CD4-positive, alpha-beta memory T cell (primary cell): Measurements from ENCODE around the gene MAFF. TPM values are rescaled to one million over a fixed set of nuclear protein-coding genes. Genes with fewer than 3 reads are reported as not detected.
"Not testable (repeated sequence)": the region's sequence is repeated elsewhere in the genome, so short reads cannot be mapped to it uniquely, and the experiment has no call there.

Source experiments
- CTCF ChIA-PET: fragments of 350-600 bp; sonication (Branson Sonifier 250); formaldehyde crosslinking; loops from one replicate; lab custom pipeline; 2021; ENCODE audit warnings: inconsistent platforms; ENCODE audit not compliant: partially characterized antibody; lab: Charles Lee
- POLR2A ChIA-PET: fragments of 350-600 bp; sonication (Branson Sonifier 250); formaldehyde crosslinking; loops from one replicate; lab custom pipeline; 2021; ENCODE audit not compliant: partially characterized antibody; lab: Charles Lee
- DNase-seq, 5 donors: peaks; one replicate each; pipeline versions ENCODE4 v3.0.0 to v3.0.0-alpha.2; 2020 to 2022; ENCODE audit warnings: mixed read lengths in 1 of 5
- H3K27ac ChIP-seq: one replicate; pipeline ENCODE4 v1.7.0; 2013; ENCODE audit warnings: low read depth, low read length
- H3K27me3 ChIP-seq: 2 replicates; pipeline ENCODE4 v1.7.0; 2013; ENCODE audit warnings: mild to moderate bottlenecking, low read length, moderate library complexity; ENCODE audit not compliant: insufficient read depth
- H3K36me3 ChIP-seq: 2 replicates; pipeline ENCODE4 v1.7.0; 2013; ENCODE audit warnings: mild to moderate bottlenecking, low read length, moderate library complexity; ENCODE audit not compliant: insufficient read depth
- H3K4me1 ChIP-seq: 2 replicates; pipeline ENCODE4 v1.7.0; 2013; ENCODE audit warnings: mild to moderate bottlenecking, low read length, moderate library complexity; ENCODE audit not compliant: insufficient read depth
- H3K4me3 ChIP-seq, 2 donors: one replicate each; pipeline ENCODE4 v1.7.0; 2013; ENCODE audit warnings: low read length in 2 of 2, mild to moderate bottlenecking in 1 of 2
- H3K9me3 ChIP-seq, 2 donors: one replicate each; pipeline ENCODE4 v1.7.0; 2013; ENCODE audit warnings: low read length in 2 of 2, control low read depth in 1 of 2; ENCODE audit not compliant: control insufficient read depth in 1 of 2
- H3K27ac Mint-ChIP-seq, 7 donors: one replicate each; pipeline ENCODE4 v1.8.0; 2020 to 2021; ENCODE audit warnings: mixed read lengths in 7 of 7, mild to moderate bottlenecking in 6 of 7, inconsistent platforms in 3 of 7, moderate library complexity in 3 of 7
- H3K27me3 Mint-ChIP-seq, 2 donors: one replicate each; pipeline ENCODE4 v1.8.0; 2020 to 2021; ENCODE audit warnings: mixed read lengths in 2 of 2
- H3K36me3 Mint-ChIP-seq, 2 donors: one replicate each; pipeline ENCODE4 v1.8.0; 2020 to 2021; ENCODE audit warnings: mixed read lengths in 2 of 2, inconsistent platforms in 1 of 2, mild to moderate bottlenecking in 1 of 2
- H3K4me1 Mint-ChIP-seq, 4 donors: one replicate each; pipeline ENCODE4 v1.8.0; 2020 to 2021; ENCODE audit warnings: mixed read lengths in 4 of 4, mild to moderate bottlenecking in 1 of 4
- H3K4me3 Mint-ChIP-seq, 8 donors: one replicate each; pipeline ENCODE4 v1.8.0; 2020 to 2021; ENCODE audit warnings: mixed read lengths in 8 of 8, mild to moderate bottlenecking in 7 of 8, moderate library complexity in 6 of 8, inconsistent platforms in 3 of 8
- H3K9me3 Mint-ChIP-seq, 8 donors: one replicate each; pipeline ENCODE4 v1.8.0; 2020 to 2021; ENCODE audit warnings: mixed read lengths in 8 of 8, mild to moderate bottlenecking in 5 of 8, inconsistent platforms in 3 of 8, moderate library complexity in 1 of 8
- intact Hi-C: fragments of 100-400 bp; cut with micrococcal nuclease; formaldehyde crosslinking; loops from one replicate; pipeline ENCODE4 v1.15.1; 2023
- polyA plus RNA-seq, 2 donors: library from polyadenylated mRNA; unstranded; fragments of 300-500 nt; fragmentation: Illumina TruSeq; gene quantifications; one replicate each; pipeline ENCODE4 v1.2.3, GENCODE V29; 2021
- total RNA-seq, 2 experiments: library from RNA; stranded (reverse); gene quantifications; one replicate each; pipeline ENCODE4 v1.2.3, GENCODE V29; 2021

MAFF gene
- total RNA-seq = 1 to 10 TPM; 6.8 TPM
- polyA plus RNA-seq = 1 to 10 TPM; 3.3 to 3.5 TPM

- H3K9me3 ChIP-seq = no peaks in the 10 kb centered on the region
- H3K4me3 ChIP-seq = peak within 1 kb of the TSS; percentile 80 to 90
- intact Hi-C loops = loop anchor here (1.0 to 5.0 kb wide), 3 partner anchors 12 to 115 kb away; partner anchors contain the start of genes CSNK1E and PLA2G6
- H3K4me1 ChIP-seq = peaks cover 32% of the 10 kb centered on the region
- Mint-ChIP-seq H3K4me1 (peaks cover 18 to 47% (median 26%) of the 10 kb centered on the region in 4 donors), H3K27ac (peak within 1 kb of the TSS; percentile 90 to 98 (median 97)), H3K36me3 (peaks cover 0 to 7% of the 10 kb centered on the region in 2 donors), H3K9me3 (no peaks in the 10 kb centered on the region), H3K27me3 (no peaks in the 10 kb centered on the region), H3K4me3 (peak within 1 kb of the TSS; percentile 87 to 93 (median 90))
- CTCF ChIA-PET = interaction anchor here (3.2 kb wide), 1 partner anchor 13 kb away, joined by 13 read pairs; no protein-coding TSS in a partner anchor
- peak; percentile 77 to 93 (median 80) for DNase-seq
- H3K36me3 ChIP-seq = no peaks in the 10 kb centered on the region
- POLR2A ChIA-PET = interaction anchor here (0.6 to 4.3 kb wide), 8 partner anchors 9 to 65 kb away, joined by 3 to 72 read pairs (median 8); partner anchors contain the start of gene PLA2G6
- peak within 1 kb of the TSS; percentile 81 for H3K27ac ChIP-seq
- no peaks in the 10 kb centered on the region for H3K27me3 ChIP-seq
Measured at GRCh38 chr22:38201711-38202436, at the start of gene MAFF. Gene MAFF, plus strand, starts transcription at chr22:38201994. Its CDS starts 11,860 bp downstream, at chr22:38213854.

DNA sequence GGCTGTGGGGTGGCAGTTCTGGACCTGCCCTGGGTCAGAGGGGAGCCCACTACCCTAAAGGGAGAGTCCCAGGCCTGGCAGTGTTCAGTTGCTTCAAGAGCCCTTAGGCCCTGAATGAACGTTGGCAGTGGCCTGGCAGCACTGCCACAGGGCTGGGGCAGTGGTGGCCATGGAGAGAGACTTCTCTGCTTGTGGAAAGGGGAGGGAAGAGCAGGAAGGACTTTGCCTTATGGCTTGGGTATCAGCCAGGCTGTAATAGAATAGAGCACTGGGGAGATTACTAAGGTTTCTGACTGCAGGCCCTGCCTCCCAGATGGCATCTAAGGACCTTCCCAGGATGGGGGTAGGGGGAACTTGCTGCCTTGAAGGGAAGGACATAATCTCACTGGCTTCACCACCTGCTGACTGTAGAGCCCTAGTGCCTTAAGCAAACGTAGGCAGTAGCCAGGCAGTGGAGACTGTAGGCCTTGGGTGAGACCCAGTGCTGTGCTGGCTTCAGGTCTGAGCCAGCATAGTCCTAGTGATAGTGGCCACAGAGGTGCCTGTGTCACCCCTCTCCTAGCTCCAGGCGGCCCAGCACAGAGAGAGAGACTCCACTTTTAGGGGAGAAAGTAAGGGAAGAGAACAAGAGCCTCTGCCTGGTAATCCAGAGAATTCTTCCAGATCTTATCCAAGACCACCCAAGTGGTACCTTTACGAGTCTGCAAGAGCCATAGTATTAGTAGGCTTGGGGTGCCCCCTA lies 47.8 kb upstream of the MAFF start:
- Mint-ChIP-seq H3K36me3 (peaks cover 8 to 20% of the 10 kb centered on the region in 2 donors), H3K27me3 (no peaks in the 10 kb centered on the region), H3K27ac (peak overlapping the region in 1 of 7 donors; percentile 30), H3K9me3 (no peaks in the 10 kb centered on the region), H3K4me3 (no peak overlapping the region), H3K4me1 (peaks cover 0 to 11% (median 7%) of the 10 kb centered on the region in 4 donors)
- Histone ChIP-seq H3K27me3 (no peaks in the 10 kb centered on the region), H3K9me3 (no peaks in the 10 kb centered on the region), H3K4me1 (no peaks in the 10 kb centered on the region), H3K4me3 (no peak overlapping the region), H3K36me3 (no peaks in the 10 kb centered on the region), H3K27ac (no peak overlapping the region)
- CTCF ChIA-PET = no interaction called here
- POLR2A ChIA-PET = no interaction called here
- DNase-seq = no peak
- intact Hi-C loops = no loop called here

- POLR2A ChIA-PET, H3K27ac Mint-ChIP-seq, H3K9me3 Mint-ChIP-seq, CTCF ChIA-PET, H3K4me1 ChIP-seq, H3K27me3 Mint-ChIP-seq, intact Hi-C loops, H3K4me3 Mint-ChIP-seq, DNase-seq, H3K36me3 ChIP-seq, H3K27ac ChIP-seq, H3K9me3 ChIP-seq, H3K27me3 ChIP-seq, H3K4me3 ChIP-seq: not testable (repeated sequence)
- peaks cover 4 to 16% of the 10 kb centered on the region in 2 donors for H3K36me3 Mint-ChIP-seq
- H3K4me1 Mint-ChIP-seq = peaks cover 0 to 11% (median 6%) of the 10 kb centered on the region in 4 donors
Measured at GRCh38 chr22:38154563-38154915, 47.3 kb upstream of the MAFF start.

GRCh38 chr22:38155703-38156102 lies 46.1 kb upstream of the MAFF start:
- Mint-ChIP-seq H3K9me3 (no peaks in the 10 kb centered on the region), H3K4me3 (no peak overlapping the region), H3K27me3 (no peaks in the 10 kb centered on the region), H3K4me1 (peaks cover 0 to 12% (median 6%) of the 10 kb centered on the region in 4 donors), H3K36me3 (peaks cover 4 to 18% of the 10 kb centered on the region in 2 donors), H3K27ac (no peak overlapping the region)
- ChIA-PET POLR2A (no interaction called here), CTCF (no interaction called here)
- Histone ChIP-seq H3K4me3 (no peak overlapping the region), H3K36me3 (no peaks in the 10 kb centered on the region), H3K27me3 (no peaks in the 10 kb centered on the region), H3K9me3 (no peaks in the 10 kb centered on the region), H3K4me1 (no peaks in the 10 kb centered on the region), H3K27ac (no peak overlapping the region)
- no peak for DNase-seq
- intact Hi-C loops = no loop called here

DNA sequence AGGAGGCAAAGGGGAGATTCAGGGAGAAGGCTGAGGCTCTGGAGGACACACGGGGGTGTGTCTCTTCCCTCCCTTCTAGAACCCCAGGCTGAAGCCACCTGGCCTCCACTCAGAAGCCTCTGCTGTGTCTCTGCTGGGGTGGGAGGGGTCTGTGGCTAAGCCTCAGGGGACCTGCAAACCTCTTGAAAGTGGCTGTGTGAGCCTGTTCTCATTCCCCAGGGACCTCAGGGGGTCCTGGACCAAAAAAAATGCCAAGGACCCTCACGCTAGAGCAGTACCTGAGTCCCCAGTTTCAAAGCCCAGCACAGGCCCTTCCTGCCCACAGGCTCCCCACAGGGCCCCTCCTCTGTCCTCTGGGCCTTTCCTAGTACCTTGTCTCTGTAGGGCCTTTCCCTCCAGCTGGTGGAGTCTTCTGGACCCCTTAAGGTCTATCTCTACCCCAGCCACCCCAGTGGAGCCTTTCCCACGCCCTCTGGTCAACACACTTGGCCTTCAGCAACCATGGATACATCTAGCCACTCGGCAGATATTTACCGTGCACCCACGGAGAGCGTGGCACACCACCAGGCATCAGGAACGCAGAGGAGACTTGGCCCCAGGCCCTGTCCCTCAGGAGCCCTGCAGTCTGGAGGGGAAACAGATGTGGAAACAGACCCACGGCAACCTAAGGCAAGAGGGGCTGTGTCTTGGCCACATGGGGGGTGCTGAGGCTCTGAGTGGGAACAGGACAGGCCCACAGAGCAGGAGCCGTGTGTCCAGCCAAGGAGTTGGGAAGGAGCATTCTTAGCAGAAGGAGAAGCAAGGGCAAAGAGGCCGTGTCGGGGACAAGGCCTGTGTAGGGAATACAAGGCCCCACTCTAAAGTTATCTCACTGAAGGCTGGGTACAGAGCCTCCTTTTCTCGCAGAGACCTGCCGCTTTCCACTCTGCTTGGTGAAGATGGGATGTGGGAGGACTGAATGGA lies 38.6 kb upstream of the MAFF start:
- Mint-ChIP-seq H3K4me3 (no peak overlapping the region), H3K9me3 (no peaks in the 10 kb centered on the region), H3K27me3 (no peaks in the 10 kb centered on the region), H3K36me3 (peaks cover 38 to 43% of the 10 kb centered on the region in 2 donors), H3K4me1 (peaks cover 5 to 6% (median 5%) of the 10 kb centered on the region in 4 donors), H3K27ac (peak overlapping the region in 1 of 7 donors; percentile 57)
- intact Hi-C loops = no loop called here
- Histone ChIP-seq H3K9me3 (no peaks in the 10 kb centered on the region), H3K4me1 (no peaks in the 10 kb centered on the region), H3K36me3 (peaks cover 19% of the 10 kb centered on the region), H3K27me3 (no peaks in the 10 kb centered on the region), H3K27ac (no peak overlapping the region), H3K4me3 (no peak overlapping the region)
- no peak for DNase-seq
- POLR2A ChIA-PET = no interaction called here
- CTCF ChIA-PET = no interaction called here

GRCh38 chr22:38163844-38164550 lies 37.8 kb upstream of the MAFF start:
- no peak overlapping the region for H3K27ac ChIP-seq
- H3K27ac Mint-ChIP-seq = no peak overlapping the region
- no peaks in the 10 kb centered on the region for H3K9me3 Mint-ChIP-seq
- H3K4me3 ChIP-seq = no peak overlapping the region
- ChIA-PET CTCF (interaction anchor here (0.9 kb wide), 1 partner anchor 22 kb away, joined by 3 read pairs; no protein-coding TSS in a partner anchor), POLR2A (no interaction called here)
- no peak overlapping the region for H3K4me3 Mint-ChIP-seq
- H3K36me3 ChIP-seq = peaks cover 24% of the 10 kb centered on the region
- H3K27me3 ChIP-seq = no peaks in the 10 kb centered on the region
- H3K36me3 Mint-ChIP-seq = peaks cover 42 to 46% of the 10 kb centered on the region in 2 donors
- H3K4me1 ChIP-seq = no peaks in the 10 kb centered on the region
- H3K9me3 ChIP-seq = no peaks in the 10 kb centered on the region
- H3K27me3 Mint-ChIP-seq = no peaks in the 10 kb centered on the region
- H3K4me1 Mint-ChIP-seq = peaks cover 5 to 6% (median 5%) of the 10 kb centered on the region in 4 donors
- intact Hi-C loops = no loop called here
- no peak for DNase-seq
